GM21528 (cell line): ENCODE measurements around the gene ZNF516.
"Not testable (repeated sequence)": the region's sequence is repeated elsewhere in the genome, so short reads cannot be mapped to it uniquely, and the experiment has no call there.

Source experiments
- ATAC-seq: cut with Tn5 transposase; IDR thresholded peaks from one replicate; pipeline ENCODE4 v1.9.1; 2021; ENCODE audit warnings: mild to moderate bottlenecking, moderate library complexity; ENCODE audit not compliant: unreplicated experiment, low FRiP score

The ZNF516 gene

DNA sequence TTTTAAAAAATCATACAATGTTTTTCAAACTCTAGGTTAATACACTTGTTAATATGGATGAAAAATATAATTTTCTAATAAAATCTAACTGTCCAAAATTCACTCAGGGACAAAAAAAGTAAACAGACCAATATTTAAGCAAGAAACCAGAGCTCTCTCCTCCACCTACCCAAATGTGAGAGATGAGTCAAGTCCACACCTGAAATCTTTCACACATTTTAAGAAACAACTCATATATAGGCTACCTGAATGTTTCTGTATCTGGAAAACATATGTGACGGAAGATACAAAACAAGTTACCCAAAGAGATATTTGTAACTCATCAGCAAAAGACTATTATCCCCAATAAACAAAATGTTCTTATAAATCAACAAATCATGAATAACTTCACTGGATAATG lies 20.2 kb downstream of the ZNF516 start:
- no peak for ATAC-seq

GRCh38 chr18:76473521-76473920 lies 21.5 kb downstream of the ZNF516 start:
- not testable (repeated sequence) for ATAC-seq

DNA sequence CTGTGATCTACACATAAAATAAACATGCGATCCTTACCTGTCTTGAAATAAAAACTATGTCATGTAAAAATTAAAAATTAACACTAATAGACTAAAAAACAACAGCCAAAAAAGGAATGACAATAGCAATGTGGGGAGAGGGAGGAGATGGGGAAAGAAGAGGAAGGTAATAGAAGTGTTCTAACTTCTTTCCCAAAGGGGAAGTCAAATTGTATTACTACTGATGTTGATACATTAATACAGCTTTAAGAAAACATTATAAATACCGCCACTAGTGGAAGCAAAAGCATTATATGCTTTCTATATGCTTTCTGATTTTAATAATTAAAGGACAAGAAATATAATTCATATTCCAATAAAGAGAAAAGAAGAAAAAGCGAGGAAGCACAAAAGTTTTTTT lies 22.2 kb downstream of the ZNF516 start:
- no peak for ATAC-seq

DNA sequence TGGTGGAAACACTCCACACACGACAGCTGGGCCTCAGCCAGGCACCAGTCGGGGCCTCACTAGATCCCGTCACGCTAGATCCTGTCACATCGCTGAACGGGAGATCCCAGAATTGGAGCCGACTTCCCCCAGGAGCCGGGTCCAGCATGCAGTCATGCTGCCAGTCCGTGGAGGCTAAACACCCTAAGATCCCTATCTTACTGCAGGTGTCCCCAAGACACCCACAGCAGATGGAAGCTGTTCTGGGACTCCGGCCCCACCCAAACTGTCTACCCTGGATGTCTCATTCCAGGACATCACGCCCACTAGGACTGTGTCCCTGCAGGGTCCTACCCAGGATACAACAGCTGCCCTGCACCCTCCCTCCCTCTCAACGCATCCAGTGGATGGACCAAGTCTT lies 23.4 kb downstream of the ZNF516 start:
- ATAC-seq = no peak

GRCh38 chr18:76468345-76469304 lies 26.4 kb downstream of the ZNF516 start:
- ATAC-seq = no peak

GRCh38 chr18:76467371-76468190 lies 27.5 kb downstream of the ZNF516 start:
- no peak for ATAC-seq

- ATAC-seq = no peak
Measured at GRCh38 chr18:76466410-76466991, 28.5 kb downstream of the ZNF516 start.

GRCh38 chr18:76465630-76466409 lies 29.2 kb downstream of the ZNF516 start:
- no peak for ATAC-seq

GRCh38 chr18:76464281-76465259 lies 30.5 kb downstream of the ZNF516 start:
- no peak for ATAC-seq

GRCh38 chr18:76463872-76464271 lies 31.2 kb downstream of the ZNF516 start:
- ATAC-seq = no peak

GRCh38 chr18:76463358-76463757 lies 31.7 kb downstream of the ZNF516 start:
- ATAC-seq = no peak

- ATAC-seq = no peak
Measured at GRCh38 chr18:76462326-76462694, 32.7 kb downstream of the ZNF516 start.

GRCh38 chr18:76461692-76462325 lies 33.2 kb downstream of the ZNF516 start:
- ATAC-seq = no peak

GRCh38 chr18:76461148-76461547 lies 33.9 kb downstream of the ZNF516 start:
- ATAC-seq = no peak

- ATAC-seq = no peak
Measured at GRCh38 chr18:76460482-76460881, 34.6 kb downstream of the ZNF516 start.

- no peak for ATAC-seq
Measured at GRCh38 chr18:76459687-76460350, 35.2 kb downstream of the ZNF516 start.

DNA sequence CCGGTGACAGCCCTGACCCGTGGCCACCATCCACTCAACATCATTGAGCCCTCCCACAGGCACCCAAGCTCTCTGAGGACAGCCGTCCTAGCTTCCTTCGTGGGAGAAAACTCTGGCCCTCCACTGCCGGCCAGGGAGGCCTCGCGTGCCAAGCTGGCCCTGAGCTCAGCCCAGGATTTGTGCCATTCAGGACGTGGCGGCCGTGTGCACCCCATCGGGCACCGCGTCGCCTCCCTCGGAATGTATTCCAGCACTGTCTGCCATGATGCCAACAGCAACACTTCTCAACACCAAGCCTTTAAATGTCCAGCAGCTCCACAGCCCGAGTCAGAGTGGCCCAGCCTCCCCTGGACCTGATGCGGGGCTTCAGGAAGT lies 35.7 kb downstream of the ZNF516 start:
- no peak for ATAC-seq
